Measurements from ENCODE around the gene NRBF2.

DNA sequence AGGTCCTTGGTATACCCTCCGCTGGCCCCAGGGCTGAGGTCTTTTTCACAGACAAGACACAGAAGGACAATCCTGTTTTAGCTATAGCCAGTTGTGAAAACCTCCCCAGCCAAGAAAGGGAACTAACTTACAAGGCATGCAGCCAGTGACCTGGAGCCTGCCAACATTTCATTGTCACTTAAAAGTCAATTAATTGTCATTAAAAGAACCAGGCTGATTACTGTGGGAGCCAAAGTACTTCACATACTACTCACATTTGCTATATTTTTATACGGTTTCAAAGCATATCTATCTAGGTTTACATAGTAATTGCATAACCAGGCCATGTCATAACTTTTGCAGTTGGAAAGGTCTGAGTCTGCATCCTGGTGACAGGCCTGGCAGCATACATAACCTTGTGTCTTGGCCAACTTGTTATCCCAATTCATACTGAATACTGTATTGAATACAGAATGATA is 31.1 kb downstream of the NRBF2 start:
- TF ChIP-seq POLR2A (IDR thresholded peaks at IDR 0.05; ENCODE audit: low read depth, low read length), result no peak
- TF ChIP-seq, protein P1, sequence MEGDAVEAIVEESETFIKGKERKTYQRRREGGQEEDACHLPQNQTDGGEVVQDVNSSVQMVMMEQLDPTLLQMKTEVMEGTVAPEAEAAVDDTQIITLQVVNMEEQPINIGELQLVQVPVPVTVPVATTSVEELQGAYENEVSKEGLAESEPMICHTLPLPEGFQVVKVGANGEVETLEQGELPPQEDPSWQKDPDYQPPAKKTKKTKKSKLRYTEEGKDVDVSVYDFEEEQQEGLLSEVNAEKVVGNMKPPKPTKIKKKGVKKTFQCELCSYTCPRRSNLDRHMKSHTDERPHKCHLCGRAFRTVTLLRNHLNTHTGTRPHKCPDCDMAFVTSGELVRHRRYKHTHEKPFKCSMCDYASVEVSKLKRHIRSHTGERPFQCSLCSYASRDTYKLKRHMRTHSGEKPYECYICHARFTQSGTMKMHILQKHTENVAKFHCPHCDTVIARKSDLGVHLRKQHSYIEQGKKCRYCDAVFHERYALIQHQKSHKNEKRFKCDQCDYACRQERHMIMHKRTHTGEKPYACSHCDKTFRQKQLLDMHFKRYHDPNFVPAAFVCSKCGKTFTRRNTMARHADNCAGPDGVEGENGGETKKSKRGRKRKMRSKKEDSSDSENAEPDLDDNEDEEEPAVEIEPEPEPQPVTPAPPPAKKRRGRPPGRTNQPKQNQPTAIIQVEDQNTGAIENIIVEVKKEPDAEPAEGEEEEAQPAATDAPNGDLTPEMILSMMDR (conservative IDR thresholded peaks at IDR 0.05; ENCODE audit: low read depth, low read length), result no peak
- no peak for TF ChIP-seq RCOR1 (IDR thresholded peaks at IDR 0.05; ENCODE audit: insufficient replicate concordance, low read length)
- no peak for TF ChIP-seq MAFK (IDR thresholded peaks at IDR 0.05; ENCODE audit: low read depth, low read length)
- TF ChIP-seq CHD1 (IDR thresholded peaks at IDR 0.05; ENCODE audit: low read depth, low read length), result no peak
- no peak for TF ChIP-seq MAZ (IDR thresholded peaks at IDR 0.05; ENCODE audit: borderline replicate concordance, low read depth, low read length)
- TF ChIP-seq CEBPB (IDR thresholded peaks at IDR 0.05; ENCODE audit: low read depth, low read length), result peak; percentile 66
- TF ChIP-seq RAD21 (IDR thresholded peaks at IDR 0.05; ENCODE audit: low read length), result no peak
- no peak for TF ChIP-seq SMC3 (IDR thresholded peaks at IDR 0.05; ENCODE audit: low read depth, low read length)
- no peak for TF ChIP-seq NFE2L2 (IDR thresholded peaks at IDR 0.05; ENCODE audit: low read depth, low read length)
- no peak for TF ChIP-seq RFX5 (IDR thresholded peaks at IDR 0.05; ENCODE audit: low read depth, low read length)

Data from IMR-90 (cell line).